A673 (cell line): Measurements from ENCODE around the gene ADAMTS19. TPM values are rescaled to one million over a fixed set of nuclear protein-coding genes. Genes with fewer than 3 reads are reported as not detected.

Experiments used
- BruUV-seq: library from RNA; stranded (reverse); fragments of 400-500 nt; replicated peaks from 2 replicates; lab custom pipeline; 2021; lab: Mats Ljungman, UMichigan
- CTCF ChIA-PET: fragments of 300-600 bp; sonication (Branson Sonifier 250); formaldehyde crosslinking; loops from one replicate; lab custom pipeline; 2022; ENCODE audit warnings: antibody characterized with exemption; lab: Charles Lee
- POLR2A ChIA-PET: fragments of 300-600 bp; sonication (Branson Sonifier 250); formaldehyde crosslinking; loops from one replicate; lab custom pipeline; 2022; ENCODE audit warnings: antibody characterized with exemption; ENCODE audit not compliant: low non-redundant PET; lab: Charles Lee
- DNase-seq: peaks from one replicate; pipeline ENCODE4 v3.0.0-alpha.2; 2015; ENCODE audit warnings: low spot score
- H3K27ac ChIP-seq: fragments of 200-600 bp; sonication (generic); 2 replicates; pipeline ENCODE4 v1.5.1; 2016; ENCODE audit warnings: mixed run types, low read depth, mild to moderate bottlenecking, mixed read lengths, antibody characterized with exemption, low read length; ENCODE audit not compliant: poor library complexity, severe bottlenecking
- H3K27me3 ChIP-seq: fragments of 200-600 bp; sonication (generic); replicated peaks from 2 replicates; pipeline ENCODE4 v1.6.1; 2017; ENCODE audit warnings: mixed run types, low read depth, mild to moderate bottlenecking, mixed read lengths, antibody characterized with exemption, low read length; ENCODE audit not compliant: insufficient read depth, poor library complexity
- H3K36me3 ChIP-seq: fragments of 200-600 bp; sonication (generic); 2 replicates; pipeline ENCODE4 v1.6.1; 2016; ENCODE audit warnings: mixed run types, mild to moderate bottlenecking, mixed read lengths, antibody characterized with exemption, low read length; ENCODE audit not compliant: insufficient read depth, poor library complexity, severe bottlenecking
- H3K4me1 ChIP-seq: fragments of 200-600 bp; sonication (generic); 2 replicates; pipeline ENCODE4 v1.6.1; 2017; ENCODE audit warnings: mixed run types, mild to moderate bottlenecking, mixed read lengths, antibody characterized with exemption, low read length; ENCODE audit not compliant: insufficient read depth, poor library complexity, severe bottlenecking
- H3K4me3 ChIP-seq: fragments of 200-600 bp; sonication (generic); 2 replicates; pipeline ENCODE4 v1.5.1; 2016; ENCODE audit warnings: low read depth, mixed run types, mild to moderate bottlenecking, mixed read lengths, low read length; ENCODE audit not compliant: poor library complexity, severe bottlenecking
- H3K9me3 ChIP-seq: fragments of 200-600 bp; sonication (generic); 2 replicates; pipeline ENCODE4 v1.6.1; 2016; ENCODE audit warnings: mixed run types, low read depth, mild to moderate bottlenecking, mixed read lengths, antibody characterized with exemption, low read length; ENCODE audit not compliant: poor library complexity, severe bottlenecking
- CTCF ChIP-seq: fragments of 300-800, 200-600 bp; sonication (generic); conservative IDR thresholded peaks from 2 replicates; pipeline ENCODE4 v1.5.1; 2017; ENCODE audit warnings: low read depth, mild to moderate bottlenecking, antibody characterized with exemption, low read length, moderate library complexity, mixed read lengths
- EZH2 ChIP-seq: fragments of 200-600 bp; sonication (generic); IDR thresholded peaks from 2 replicates; pipeline ENCODE4 v1.6.1; 2017; ENCODE audit warnings: borderline replicate concordance, low read depth, mild to moderate bottlenecking, mixed read lengths, antibody characterized with exemption, low read length; ENCODE audit not compliant: poor library complexity, severe bottlenecking
- intact Hi-C: fragments of 100-400 bp; cut with micrococcal nuclease; formaldehyde crosslinking; loops from one replicate; pipeline ENCODE4 v1.10.0; 2022; ENCODE audit not compliant: unreplicated experiment
- total RNA-seq: library from RNA; stranded (reverse); gene quantifications from 2 replicates; pipeline ENCODE4 v1.2.3, GENCODE V29; 2021

ADAMTS19 gene
- total RNA-seq, 1 experiment from 2014 or later: not detected

GRCh38 chr5:129724222-129724621 lies 264.1 kb downstream of the ADAMTS19 start:
- no peak for TF ChIP-seq CTCF
- TF ChIP-seq EZH2: no peak
- no peak overlapping the region for H3K4me3 ChIP-seq
- no peaks in the 10 kb centered on the region for H3K4me1 ChIP-seq
- no peak for DNase-seq
- intact Hi-C loops: no loop called here
- BruUV-seq: no TSS peak
- CTCF ChIA-PET: no interaction called here
- H3K27me3 ChIP-seq: peaks cover 13% of the 10 kb centered on the region
- POLR2A ChIA-PET: no interaction called here
- H3K27ac ChIP-seq: no peak overlapping the region
- no peaks in the 10 kb centered on the region for H3K9me3 ChIP-seq
- H3K36me3 ChIP-seq: no peaks in the 10 kb centered on the region

- ChIA-PET CTCF (no interaction called here), POLR2A (no interaction called here)
- no peaks in the 10 kb centered on the region for H3K36me3 ChIP-seq
- intact Hi-C loops: no loop called here
- H3K27me3 ChIP-seq: peaks cover 13% of the 10 kb centered on the region
- no peak overlapping the region for H3K4me3 ChIP-seq
- no peak overlapping the region for H3K27ac ChIP-seq
- no peak for DNase-seq
- H3K4me1 ChIP-seq: no peaks in the 10 kb centered on the region
- H3K9me3 ChIP-seq: no peaks in the 10 kb centered on the region
- no peak for TF ChIP-seq CTCF
- TF ChIP-seq EZH2: no peak
- no TSS peak for BruUV-seq
Observed at GRCh38 chr5:129724647-129725046, 264.5 kb downstream of the ADAMTS19 start.

- BruUV-seq: no TSS peak
- no peaks in the 10 kb centered on the region for H3K36me3 ChIP-seq
- no peak for TF ChIP-seq CTCF
- TF ChIP-seq EZH2: no peak
- POLR2A ChIA-PET: no interaction called here
- no peak for DNase-seq
- intact Hi-C loops: no loop called here
- H3K27ac ChIP-seq: no peak overlapping the region
- no peaks in the 10 kb centered on the region for H3K27me3 ChIP-seq
- CTCF ChIA-PET: no interaction called here
- no peaks in the 10 kb centered on the region for H3K4me1 ChIP-seq
- H3K9me3 ChIP-seq: no peaks in the 10 kb centered on the region
- no peak overlapping the region for H3K4me3 ChIP-seq
Observed at GRCh38 chr5:129739773-129740172, 279.7 kb downstream of the ADAMTS19 start.
